HG03520 (cell line): ENCODE measurements around the gene ODAPH.
"Not testable (repeated sequence)": the region's sequence is repeated elsewhere in the genome, so short reads cannot be mapped to it uniquely, and the experiment has no call there.

Experiments
- ATAC-seq: cut with Tn5 transposase; IDR thresholded peaks from one replicate; pipeline ENCODE4 v1.9.1; 2021; ENCODE audit warnings: mild to moderate bottlenecking, moderate library complexity; ENCODE audit not compliant: unreplicated experiment

ODAPH gene, protein sequence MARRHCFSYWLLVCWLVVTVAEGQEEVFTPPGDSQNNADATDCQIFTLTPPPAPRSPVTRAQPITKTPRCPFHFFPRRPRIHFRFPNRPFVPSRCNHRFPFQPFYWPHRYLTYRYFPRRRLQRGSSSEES

DNA sequence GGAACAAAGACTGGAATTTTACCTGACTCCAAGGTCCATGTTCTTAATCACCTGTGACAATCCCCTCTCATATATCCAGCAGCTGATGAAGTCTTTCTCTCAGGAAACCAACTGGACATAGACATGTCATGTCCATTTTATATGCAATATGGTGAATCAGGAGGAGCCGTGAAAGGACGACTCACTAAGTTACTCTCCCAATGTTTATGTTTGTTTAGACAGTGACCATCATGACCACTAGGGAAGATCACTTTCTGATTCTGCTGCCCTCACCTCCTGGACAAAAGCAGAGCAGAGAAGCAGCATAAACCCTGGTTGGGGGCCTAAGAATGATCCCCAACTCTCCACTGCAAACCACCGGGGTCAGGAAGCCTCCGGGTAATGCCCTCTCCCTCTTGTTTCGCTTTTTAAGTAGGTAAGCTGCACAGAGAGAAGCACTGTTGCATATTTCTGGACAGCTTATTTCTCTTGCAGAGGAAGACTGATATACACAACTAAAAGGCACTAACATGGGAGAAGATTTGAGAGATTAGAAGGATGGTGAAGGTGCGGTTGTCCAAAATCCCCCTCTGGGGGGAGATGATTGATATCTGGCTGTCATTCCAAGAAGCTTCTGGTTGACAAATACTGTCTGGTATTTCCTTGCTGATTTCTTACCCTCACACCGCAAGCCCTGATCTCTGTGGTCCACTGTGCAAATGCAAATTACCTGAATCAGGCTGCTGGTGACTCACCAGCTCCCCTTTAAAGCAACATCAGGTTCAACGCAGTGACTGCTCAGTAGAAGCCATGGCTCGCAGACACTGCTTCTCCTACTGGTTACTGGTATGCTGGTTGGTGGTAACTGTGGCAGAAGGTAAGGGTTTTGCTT lies at the start of gene ODAPH:
Gene ODAPH, plus strand, starts transcription at position 773 of the 871 bp plus-strand sequence. Its CDS starts 17 bp downstream, at position 790.
- ATAC-seq = peak; percentile 97

DNA sequence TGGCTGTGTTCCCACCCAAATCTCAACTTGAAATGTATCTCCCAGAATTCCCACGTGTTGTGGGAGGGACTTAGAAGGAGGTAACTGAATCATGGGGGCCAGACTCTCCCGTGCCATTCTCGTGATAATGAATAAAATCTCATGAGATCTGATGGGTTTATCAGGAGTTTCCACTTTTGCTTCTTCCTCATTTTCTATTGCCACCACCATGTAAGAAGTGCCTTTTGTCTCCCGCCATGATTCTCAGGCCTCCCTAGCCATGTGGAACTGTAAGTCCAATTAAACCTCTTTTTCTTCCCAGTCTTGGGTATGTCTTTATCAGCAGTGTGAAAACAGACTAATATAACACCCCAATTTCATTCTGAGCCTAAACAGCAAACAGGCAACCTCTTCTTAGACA lies 46.3 kb upstream of the ODAPH start:
- not testable (repeated sequence) for ATAC-seq

DNA sequence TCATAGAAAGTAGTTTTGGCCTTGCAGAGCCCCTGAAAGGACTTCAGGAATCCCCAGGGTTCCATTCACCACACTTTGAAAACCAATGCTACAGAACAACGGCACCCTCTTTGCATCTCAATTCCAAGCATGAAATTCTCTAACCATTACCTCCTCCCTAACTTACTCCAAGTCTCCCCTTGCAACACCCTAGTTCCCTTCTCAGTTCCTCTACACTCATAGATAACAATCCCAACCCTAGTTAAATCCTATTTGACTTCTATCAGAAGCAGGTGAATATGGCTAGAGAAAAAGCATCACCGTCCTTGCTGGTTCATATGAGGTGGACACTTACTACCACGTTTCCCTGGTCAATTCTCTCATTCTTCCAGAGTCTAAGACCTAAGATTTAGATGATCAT lies 44.0 kb upstream of the ODAPH start:
- no peak for ATAC-seq

DNA sequence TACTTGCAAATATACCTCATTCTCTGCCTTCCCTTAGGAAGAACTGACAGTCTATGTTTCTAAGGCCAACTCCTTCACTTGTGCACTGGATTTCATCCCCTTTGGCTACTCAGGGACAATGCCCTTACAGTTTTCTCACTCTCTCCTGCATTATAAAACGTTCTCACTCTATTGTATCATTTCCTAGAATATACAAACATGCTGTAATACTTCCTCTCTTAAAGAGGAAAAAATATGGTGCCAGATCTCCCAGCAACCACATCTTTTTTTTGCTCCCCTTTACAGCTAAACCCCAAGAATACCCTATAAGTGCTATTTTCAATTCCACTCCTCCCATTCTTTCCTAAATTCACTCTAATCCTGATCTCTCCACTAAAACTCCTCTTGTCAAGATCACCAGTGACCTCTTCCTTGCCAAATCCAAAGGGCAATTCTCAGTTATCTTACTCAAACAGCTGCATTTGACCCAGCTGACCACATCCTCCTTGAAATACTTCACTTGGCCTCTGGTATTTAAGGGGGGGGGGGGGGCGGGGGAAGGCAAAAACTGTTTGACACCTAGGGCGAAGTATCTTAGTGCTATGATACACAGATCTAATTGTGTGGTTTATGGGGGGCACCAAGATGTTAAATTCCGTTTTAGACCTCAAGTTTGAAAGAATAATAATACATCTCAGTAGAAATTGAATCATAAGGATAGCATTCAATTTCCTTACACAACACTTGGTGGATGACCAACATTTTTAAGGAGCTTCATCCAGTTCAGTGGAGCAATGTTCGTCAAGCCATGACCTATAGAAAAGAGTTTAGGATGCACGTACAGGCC lies 43.3 kb upstream of the ODAPH start:
- no peak for ATAC-seq

DNA sequence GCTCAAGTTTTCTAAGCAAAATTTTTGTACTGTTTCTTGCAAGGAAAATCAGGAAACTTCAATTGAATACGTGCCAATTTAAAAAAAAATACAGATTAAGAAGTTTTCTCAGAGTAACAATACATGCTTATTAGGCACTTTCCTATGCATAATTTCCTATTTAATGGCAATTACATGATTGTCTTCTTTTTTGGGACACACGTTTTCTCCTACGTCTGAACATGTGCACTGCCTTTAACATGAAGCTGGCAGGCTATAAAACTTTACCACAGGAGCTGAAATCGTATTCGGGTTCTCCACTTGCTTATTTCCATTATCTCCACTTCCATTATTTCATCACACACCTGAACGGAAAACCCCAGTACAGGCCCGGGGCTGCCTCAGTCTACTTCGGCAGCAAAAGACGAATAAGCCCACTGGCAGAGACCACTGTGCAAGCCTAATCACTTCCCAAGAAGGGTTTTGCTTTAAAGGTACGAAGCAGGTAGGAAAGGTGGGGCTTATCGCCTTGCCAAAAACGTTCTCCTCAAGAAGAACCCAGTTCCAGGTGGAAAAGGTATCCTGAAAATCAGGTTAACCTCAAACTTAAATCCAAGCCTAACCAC lies 42.2 kb upstream of the ODAPH start:
- ATAC-seq = no peak

DNA sequence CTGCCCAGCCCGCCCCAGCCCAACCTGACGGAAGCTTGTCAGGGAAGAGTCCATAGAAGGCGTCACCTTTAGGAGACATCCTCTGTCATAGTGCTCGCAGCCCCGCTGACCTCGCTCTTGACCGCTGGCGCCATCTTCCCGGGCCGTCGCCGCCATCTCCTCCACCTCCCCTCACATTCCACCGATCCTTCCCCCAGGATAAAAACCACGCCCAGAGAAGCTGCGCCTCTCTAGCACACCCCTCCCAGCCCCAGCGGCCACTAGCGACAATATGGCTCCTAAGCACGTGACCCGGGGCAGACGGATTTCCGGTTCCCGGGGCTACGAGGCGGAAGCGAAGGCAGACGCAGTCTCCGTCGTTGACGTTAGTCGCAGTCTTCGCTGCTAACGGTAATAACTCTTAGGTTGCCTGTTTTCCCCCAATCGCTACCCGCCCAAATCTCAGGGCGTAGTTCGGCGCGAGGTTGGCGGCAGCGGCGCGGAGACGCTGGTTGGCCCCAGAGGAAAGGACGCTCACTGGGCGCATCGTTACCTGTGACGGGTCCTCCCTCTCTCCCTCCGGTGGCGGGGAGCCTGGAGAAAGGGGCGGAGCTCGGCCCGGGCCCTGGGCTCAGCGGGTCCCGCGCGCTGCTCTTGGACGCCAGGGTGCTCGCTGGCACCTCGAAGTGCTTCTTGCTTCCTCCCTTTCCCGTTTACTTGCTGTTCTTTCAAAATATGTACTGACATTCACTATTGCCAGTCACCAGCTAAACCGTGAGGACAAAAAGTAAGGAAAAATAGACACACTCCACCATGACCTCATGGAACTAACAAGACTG lies 41.5 kb upstream of the ODAPH start, which contains the start of the genes RCHY1 and THAP6:
Gene RCHY1, minus strand, starts transcription at position 273 of the 818 bp plus-strand sequence. Its CDS starts 117 bp downstream, at position 156.
Gene THAP6, plus strand, starts transcription at position 343 of the 818 bp plus-strand sequence. CDS start 980 bp downstream, outside the sequence.
- ATAC-seq = peak; percentile 90

DNA sequence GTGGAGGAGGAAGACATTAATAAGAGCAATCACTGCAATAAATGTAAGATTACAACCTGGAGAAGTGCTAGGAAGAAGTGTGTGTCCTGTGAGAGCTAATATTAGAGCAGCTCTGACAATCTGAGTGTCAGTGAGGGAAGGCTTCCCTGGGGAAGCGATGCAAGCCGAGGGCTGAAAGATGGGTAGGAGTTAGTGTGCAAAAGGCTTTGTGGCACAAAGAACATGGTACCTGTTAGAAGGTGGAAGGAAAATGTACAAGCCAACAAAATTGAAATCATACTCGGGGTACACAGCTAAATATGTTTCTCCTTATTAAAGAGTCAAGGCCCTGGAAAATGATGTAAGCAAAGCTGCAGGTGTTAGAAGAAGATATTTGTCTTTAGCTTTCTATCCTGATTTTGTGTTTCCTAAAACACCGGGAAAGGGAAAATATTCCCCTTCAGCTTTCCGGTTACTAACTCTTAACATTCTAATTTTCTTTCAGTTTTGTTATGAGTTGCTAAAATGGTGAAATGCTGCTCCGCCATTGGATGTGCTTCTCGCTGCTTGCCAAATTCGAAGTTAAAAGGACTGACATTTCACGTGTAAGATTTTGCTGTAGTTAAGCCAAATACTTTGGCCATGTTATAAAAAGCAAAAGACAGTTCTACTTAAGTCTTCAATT lies 40.8 kb upstream of the ODAPH start:
- peak; percentile 0 for ATAC-seq

DNA sequence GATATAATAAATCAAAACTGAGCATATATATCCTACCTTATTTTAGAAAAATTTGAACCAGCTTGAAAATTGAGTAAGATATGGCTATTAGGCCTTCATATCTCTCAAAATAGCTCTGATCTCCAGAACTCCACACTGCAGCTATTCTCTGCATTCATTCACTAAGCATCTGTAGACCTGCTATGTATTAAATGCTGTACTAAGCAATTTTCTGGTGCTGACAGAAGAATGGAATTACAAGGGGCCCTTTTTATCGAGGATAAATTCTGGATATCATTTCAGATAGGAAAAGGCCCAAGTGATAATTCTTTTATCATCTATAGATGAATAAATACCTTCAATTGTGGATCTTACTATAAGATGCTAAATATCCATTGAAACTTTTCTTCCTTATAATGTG lies 39.7 kb upstream of the ODAPH start:
- no peak for ATAC-seq

DNA sequence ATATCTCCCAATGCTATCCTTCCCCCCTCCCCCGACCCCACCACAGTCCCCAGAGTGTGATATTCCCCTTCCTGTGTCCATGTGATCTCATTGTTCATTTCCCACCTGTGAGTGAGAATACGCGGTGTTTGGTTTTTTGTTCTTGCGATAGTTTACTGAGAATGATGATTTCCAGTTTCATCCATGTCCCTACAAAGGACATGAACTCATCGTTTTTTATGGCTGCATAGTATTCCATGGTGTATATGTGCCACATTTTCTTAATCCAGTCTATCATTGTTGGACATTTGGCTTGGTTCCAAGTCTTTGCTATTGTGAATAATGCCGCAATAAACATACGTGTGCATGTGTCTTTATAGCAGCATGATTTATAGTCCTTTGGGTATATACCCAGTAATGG lies 36.4 kb upstream of the ODAPH start:
- ATAC-seq = not testable (repeated sequence)

DNA sequence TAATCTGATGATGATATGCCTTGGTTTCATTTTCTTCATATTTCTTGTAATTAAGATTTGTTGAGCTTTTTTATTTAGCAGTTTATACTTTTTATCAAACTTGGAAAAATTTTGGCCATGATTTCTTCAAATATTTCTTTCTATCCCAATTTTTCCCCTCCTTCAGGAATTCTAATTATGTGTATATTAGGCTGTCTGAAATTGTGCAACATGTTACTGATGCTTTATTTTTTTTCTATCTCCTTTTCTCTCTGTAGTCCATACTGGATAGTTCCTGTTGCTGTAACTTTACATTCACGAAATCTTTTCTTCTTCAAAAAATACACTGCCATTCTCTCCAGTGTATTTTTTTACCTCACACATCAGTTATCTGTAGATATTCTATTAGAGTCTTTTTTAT lies 30.8 kb upstream of the ODAPH start:
- ATAC-seq = no peak

DNA sequence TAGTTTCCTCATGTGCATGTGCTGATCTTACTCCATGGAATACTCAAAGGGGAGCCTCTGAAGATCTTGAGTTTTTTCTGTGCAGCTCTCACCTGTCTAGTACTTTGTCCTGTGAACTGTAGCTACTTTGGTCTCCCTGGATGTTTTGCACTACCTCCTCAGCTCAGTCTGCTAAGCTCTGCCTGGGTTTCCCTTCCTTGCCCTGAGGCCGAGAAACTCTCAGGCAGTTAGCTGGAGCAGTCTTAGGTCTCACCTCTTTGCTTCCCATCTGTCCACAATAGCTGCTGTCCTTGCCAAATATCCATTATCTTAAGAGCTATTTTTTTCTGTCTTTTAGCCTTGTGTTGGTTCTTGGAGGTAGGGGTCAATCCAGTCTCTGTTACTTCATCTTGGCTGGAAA lies 30.0 kb upstream of the ODAPH start:
- no peak for ATAC-seq

DNA sequence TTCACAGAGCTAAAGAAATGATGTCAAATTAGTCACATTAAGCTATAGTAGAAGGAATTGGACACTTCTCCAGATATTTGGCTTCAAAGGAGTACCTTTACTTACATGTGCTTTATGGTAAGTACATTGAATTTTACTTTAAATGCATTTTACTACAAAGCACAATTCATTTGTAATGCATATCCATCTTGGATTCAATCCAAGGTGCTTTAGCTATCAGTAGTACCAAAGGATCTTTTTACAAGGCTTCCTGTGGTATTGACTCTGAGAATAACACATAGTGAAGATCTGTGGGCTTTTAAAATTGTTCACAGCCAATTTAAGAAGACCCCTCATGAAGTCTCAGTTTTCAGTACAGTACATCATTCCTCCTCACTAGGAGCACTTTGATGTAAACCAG lies 28.4 kb upstream of the ODAPH start:
- no peak for ATAC-seq

DNA sequence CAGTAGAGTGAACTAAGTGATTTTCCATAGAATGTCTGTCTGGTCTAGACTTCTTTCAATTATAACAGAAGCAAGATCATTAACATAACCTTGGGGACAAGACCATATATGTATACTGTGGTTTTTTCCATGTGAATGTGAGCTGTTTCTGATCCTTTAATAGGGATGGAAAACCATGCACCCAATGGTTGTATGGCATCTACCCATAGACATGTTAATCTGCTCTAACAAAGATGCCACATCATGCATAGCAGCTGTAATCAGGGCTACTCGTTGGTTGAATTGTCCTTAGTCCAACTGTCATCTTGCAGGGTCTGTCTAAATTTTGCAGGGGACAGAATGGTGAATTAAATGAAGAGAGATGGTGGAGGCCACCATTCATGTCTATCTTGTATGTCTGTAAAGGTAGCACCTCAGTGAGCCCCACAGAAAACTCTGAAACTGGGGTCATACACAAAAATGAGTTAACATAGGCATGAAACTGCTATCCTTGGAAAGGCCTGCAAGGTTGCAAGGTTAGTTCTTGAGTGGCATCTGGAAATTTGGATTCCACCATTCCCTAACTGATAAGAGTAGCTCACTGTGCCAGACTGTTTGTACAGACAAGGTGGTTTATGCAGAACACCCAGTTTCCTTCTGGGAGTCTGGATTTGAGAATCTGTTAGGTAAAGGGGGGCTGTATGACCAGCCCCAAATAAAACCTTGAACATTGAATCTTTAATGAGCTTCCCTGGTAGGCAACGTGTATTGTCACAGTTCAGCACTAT lies 25.1 kb upstream of the ODAPH start:
- ATAC-seq = no peak

DNA sequence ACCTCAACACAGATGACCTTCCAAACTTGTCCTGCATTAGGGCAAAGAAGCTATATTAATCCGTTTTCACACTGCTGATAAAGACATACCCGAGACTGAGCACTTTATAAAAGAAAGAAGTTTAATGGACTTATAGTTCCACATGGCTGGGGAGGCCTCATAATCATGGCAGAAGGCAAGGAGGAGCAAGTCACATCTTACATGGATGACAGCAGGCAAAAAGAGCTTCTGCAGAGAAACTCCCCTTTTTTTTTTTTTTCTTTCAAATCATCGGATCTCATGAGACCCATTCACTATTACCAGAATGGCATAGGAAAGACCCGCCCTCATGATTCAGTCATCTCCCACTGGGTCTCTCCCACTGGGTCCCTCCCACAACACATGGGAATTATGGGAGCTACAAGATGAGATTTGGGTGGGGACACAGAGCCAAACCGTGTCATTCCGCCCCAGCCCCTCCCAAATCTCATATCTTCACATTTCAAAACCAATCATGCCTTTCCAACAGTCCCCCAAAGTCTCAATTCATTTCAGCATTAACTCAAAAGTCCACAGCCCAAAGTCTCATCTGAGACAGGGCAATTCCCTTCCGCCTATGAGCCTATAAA lies 24.2 kb upstream of the ODAPH start:
- not testable (repeated sequence) for ATAC-seq

DNA sequence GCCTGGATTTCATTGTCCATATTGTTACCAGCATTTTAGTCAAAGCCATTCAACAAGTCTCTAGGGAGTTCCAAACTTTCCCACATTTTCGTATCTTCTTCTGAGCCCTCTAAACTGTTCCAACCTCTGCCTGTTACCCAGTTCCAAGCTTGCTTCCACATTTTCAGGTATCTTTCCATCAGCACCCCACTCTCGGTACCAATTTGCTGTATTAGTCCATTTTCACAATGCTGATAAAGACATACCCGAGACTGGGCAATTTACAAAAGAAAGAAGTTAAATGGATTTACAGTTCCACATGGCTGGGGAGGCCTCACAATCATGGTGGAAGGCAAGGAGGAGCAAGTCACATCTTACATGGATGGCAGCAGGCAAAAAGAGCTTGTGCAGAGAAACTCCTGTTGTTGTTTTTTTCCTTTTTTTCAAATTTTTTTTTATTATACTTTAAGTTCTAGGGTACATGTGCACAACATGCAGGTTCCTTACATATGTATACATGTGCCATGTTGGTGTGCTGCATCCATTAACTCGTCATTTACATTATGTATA lies 22.5 kb upstream of the ODAPH start:
- ATAC-seq = not testable (repeated sequence)

DNA sequence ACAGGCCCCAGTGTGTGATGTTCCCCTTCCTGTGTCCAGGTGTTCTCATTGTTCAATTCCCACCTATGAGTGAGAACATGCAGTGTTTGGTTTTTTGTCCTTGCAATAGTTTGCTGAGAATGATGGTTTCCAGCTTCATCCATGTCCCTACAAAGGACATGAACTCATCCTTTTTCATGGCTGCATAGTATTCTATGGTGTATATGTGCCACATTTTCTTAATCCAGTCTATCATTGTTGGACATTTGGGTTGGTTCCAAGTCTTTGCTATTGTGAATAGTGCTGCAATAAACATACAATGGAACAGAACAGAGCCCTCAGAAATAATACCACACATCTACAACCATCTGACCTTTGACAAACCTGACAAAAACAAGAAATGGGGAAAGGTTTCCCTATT lies 21.9 kb upstream of the ODAPH start:
- not testable (repeated sequence) for ATAC-seq

DNA sequence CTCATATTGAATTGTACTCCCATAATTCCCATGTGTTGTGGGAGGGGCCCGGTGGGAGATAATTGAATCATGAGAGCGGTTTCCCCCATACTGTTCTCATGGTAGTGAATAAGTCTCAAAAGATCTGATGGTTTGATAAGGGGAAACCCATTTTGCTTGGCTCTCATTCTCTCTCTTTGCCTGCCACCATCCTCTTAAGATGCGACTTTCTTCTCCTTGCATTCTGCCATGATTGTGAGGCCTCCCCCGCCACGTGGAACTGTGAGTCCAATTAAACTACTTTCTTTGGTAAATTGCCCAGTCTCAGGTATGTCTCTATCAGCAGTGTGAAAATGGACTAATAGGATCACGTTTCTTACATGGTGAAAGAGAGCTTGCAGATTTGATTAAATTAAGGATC lies 18.6 kb upstream of the ODAPH start:
- ATAC-seq = not testable (repeated sequence)

DNA sequence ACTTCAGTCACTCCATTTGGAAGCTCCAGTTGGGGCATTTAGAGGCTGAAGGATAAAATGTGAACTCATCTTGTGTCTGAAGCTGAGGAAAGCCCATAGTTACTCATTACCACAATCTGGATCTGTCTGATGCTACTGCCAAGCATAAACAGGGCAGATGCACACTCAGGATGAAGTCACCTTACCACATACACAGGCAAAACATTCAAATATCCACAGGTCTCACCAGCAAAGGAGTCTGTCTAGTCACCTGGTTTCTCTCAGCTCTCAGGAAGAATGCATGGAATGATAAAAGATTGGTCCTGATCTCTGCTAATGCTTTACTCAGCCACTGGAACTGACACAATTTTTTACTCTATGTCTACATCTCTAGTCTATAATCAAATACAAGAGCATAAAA lies 13.0 kb upstream of the ODAPH start:
- no peak for ATAC-seq
